NB4 (cell line): ENCODE results near the gene EVC2.

Source experiments
- POLR2A ChIP-seq: IDR thresholded peaks from 2 replicates; pipeline ENCODE4 v1.6.1; 2011; ENCODE audit warnings: mild to moderate bottlenecking; ENCODE audit not compliant: insufficient read length; ENCODE audit errors: extremely low read depth
- TF ChIP-seq, protein P1 (sequence below): IDR thresholded peaks from one replicate; pipeline ENCODE4 v1.5.1; 2012; ENCODE audit warnings: low read depth, low read length

DNA sequence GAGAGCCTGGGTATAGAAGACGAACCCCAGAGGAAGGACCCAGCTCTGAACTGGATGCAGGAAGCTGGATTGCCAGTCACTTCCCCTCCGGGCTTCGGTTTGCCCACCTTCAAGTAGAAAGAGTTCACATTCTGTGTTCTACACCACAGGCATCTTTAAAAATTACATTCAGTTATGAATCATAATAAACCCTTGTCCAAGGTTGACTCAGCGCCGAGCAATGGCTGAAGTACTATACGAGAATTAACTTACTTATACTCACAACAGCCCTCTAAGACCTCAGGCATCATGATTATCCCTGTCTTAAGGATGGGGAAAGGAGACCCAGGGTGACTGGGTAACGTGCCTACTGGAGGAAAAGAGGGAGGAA lies 72.5 kb downstream of the EVC2 start:
- TF ChIP-seq, protein P1, sequence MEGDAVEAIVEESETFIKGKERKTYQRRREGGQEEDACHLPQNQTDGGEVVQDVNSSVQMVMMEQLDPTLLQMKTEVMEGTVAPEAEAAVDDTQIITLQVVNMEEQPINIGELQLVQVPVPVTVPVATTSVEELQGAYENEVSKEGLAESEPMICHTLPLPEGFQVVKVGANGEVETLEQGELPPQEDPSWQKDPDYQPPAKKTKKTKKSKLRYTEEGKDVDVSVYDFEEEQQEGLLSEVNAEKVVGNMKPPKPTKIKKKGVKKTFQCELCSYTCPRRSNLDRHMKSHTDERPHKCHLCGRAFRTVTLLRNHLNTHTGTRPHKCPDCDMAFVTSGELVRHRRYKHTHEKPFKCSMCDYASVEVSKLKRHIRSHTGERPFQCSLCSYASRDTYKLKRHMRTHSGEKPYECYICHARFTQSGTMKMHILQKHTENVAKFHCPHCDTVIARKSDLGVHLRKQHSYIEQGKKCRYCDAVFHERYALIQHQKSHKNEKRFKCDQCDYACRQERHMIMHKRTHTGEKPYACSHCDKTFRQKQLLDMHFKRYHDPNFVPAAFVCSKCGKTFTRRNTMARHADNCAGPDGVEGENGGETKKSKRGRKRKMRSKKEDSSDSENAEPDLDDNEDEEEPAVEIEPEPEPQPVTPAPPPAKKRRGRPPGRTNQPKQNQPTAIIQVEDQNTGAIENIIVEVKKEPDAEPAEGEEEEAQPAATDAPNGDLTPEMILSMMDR, result no peak
- TF ChIP-seq POLR2A, result no peak
